WTC11 (cell line): Measurements from ENCODE around the gene IFITM10. TPM values are rescaled to one million over a fixed set of nuclear protein-coding genes. Genes with fewer than 3 reads are reported as not detected.

Experiments
- ATAC-seq: fragments of 200-7000 bp; cut with Tn5 transposase; 2 replicates; pipeline ENCODE4 v1.10.0; 2021; ENCODE audit warnings: mild to moderate bottlenecking, moderate library complexity
- CTCF ChIA-PET: fragments of 300-600 bp; sonication (Branson Sonifier 250); formaldehyde crosslinking; loops from one replicate; lab custom pipeline; 2021; ENCODE audit warnings: antibody characterized with exemption; lab: Charles Lee
- POLR2A ChIA-PET: fragments of 350-600 bp; sonication (Branson Sonifier 250); formaldehyde crosslinking; loops from one replicate; lab custom pipeline; 2021; ENCODE audit warnings: antibody characterized with exemption; lab: Charles Lee
- DNase-seq: peaks from one replicate; pipeline ENCODE4 v3.0.0; 2021; ENCODE audit warnings: low spot score
- H3K27ac Mint-ChIP-seq: 2 replicates; pipeline ENCODE4 v1.8.0; 2021; ENCODE audit warnings: mixed read lengths
- H3K27me3 Mint-ChIP-seq: 2 replicates; pipeline ENCODE4 v1.8.0; 2021; ENCODE audit warnings: low read depth, mild to moderate bottlenecking, moderate library complexity, mixed read lengths
- H3K36me3 Mint-ChIP-seq: 2 replicates; pipeline ENCODE4 v1.8.0; 2021; ENCODE audit warnings: mixed read lengths
- H3K4me1 Mint-ChIP-seq: 2 replicates; pipeline ENCODE4 v1.8.0; 2022; ENCODE audit warnings: mixed read lengths
- H3K4me3 Mint-ChIP-seq: 2 replicates; pipeline ENCODE4 v1.8.0; 2021; ENCODE audit warnings: mild to moderate bottlenecking, moderate library complexity, mixed read lengths
- H3K9me3 Mint-ChIP-seq: 2 replicates; pipeline ENCODE4 v1.8.0; 2021; ENCODE audit warnings: mixed read lengths
- GRHL2 ChIP-seq: fragments of 250-450 bp; sonication (Bioruptor Pico); IDR thresholded peaks from 2 replicates; pipeline ENCODE4 v1.8.0; 2022; ENCODE audit warnings: mild to moderate bottlenecking, moderate library complexity; ENCODE audit not compliant: insufficient replicate concordance, severe bottlenecking
- IRF2 ChIP-seq: sonication (generic); formaldehyde crosslinking; IDR thresholded peaks from 2 replicates; pipeline ENCODE4 v1.8.0; 2022; ENCODE audit warnings: low read depth, missing genetic modification reagents, borderline replicate concordance
- JUN ChIP-seq: sonication (generic); formaldehyde crosslinking; IDR thresholded peaks from 2 replicates; pipeline ENCODE4 v1.8.0; 2023; ENCODE audit warnings: mild to moderate bottlenecking, missing genetic modification reagents
- MXD4 ChIP-seq: fragments of 250-450 bp; sonication (Bioruptor Pico); IDR thresholded peaks from 2 replicates; pipeline ENCODE4 v1.8.0; 2021; ENCODE audit warnings: mild to moderate bottlenecking, moderate library complexity, borderline replicate concordance
- NR1H2 ChIP-seq: sonication (generic); formaldehyde crosslinking; IDR thresholded peaks from 2 replicates; pipeline ENCODE4 v1.9.0; 2021; ENCODE audit warnings: mild to moderate bottlenecking, moderate library complexity, missing genetic modification reagents
- NR2C2 ChIP-seq: sonication (generic); formaldehyde crosslinking; IDR thresholded peaks from 2 replicates; pipeline ENCODE4 v1.8.0; 2022; ENCODE audit warnings: mild to moderate bottlenecking, missing genetic modification reagents
- RORB ChIP-seq: fragments of 250-450 bp; sonication (Bioruptor Pico); IDR thresholded peaks from 2 replicates; pipeline ENCODE4 v1.9.0; 2021; ENCODE audit warnings: mild to moderate bottlenecking
- SOX15 ChIP-seq: fragments of 250-450 bp; sonication (Bioruptor Pico); IDR thresholded peaks from 2 replicates; pipeline ENCODE4 v1.9.0; 2021; ENCODE audit warnings: mild to moderate bottlenecking
- SP1 ChIP-seq: sonication (generic); formaldehyde crosslinking; conservative IDR thresholded peaks from 2 replicates; pipeline ENCODE4 v1.8.1; 2022; ENCODE audit warnings: missing genetic modification reagents
- ZBTB21 ChIP-seq: sonication (generic); formaldehyde crosslinking; IDR thresholded peaks from 2 replicates; pipeline ENCODE4 v1.8.1; 2023; ENCODE audit warnings: mild to moderate bottlenecking, missing genetic modification reagents, borderline replicate concordance
- ZNF232 ChIP-seq: sonication (generic); formaldehyde crosslinking; IDR thresholded peaks from 2 replicates; pipeline ENCODE4 v1.8.0; 2022; ENCODE audit warnings: mild to moderate bottlenecking, missing genetic modification reagents
- ZNF263 ChIP-seq: sonication (generic); formaldehyde crosslinking; IDR thresholded peaks from 2 replicates; pipeline ENCODE4 v1.8.1; 2022; ENCODE audit warnings: low read depth, mild to moderate bottlenecking, moderate library complexity, missing genetic modification reagents
- total RNA-seq: library from RNA; stranded (reverse); gene quantifications from 3 replicates; pipeline ENCODE4 v1.2.3, GENCODE V29; 2021
- TF ChIP-seq, protein P1 (sequence below): sonication (generic); formaldehyde crosslinking; IDR thresholded peaks from 2 replicates; pipeline ENCODE4 v1.8.1; 2023; ENCODE audit warnings: mild to moderate bottlenecking, missing genetic modification reagents, moderate library complexity
- TF ChIP-seq, protein P2 (sequence below): sonication (generic); formaldehyde crosslinking; IDR thresholded peaks from 2 replicates; pipeline ENCODE4 v1.8.1; 2023; ENCODE audit warnings: mild to moderate bottlenecking, missing genetic modification reagents
- TF ChIP-seq, protein P3 (sequence below): sonication (generic); formaldehyde crosslinking; IDR thresholded peaks from 2 replicates; pipeline ENCODE4 v1.8.0; 2023; ENCODE audit warnings: missing genetic modification reagents
- TF ChIP-seq, protein P4 (sequence below): fragments of 250-450 bp; sonication (Bioruptor Pico); IDR thresholded peaks from 2 replicates; pipeline ENCODE4 v1.8.0; 2021; ENCODE audit warnings: mild to moderate bottlenecking
- TF ChIP-seq, protein P5 (sequence below): sonication (generic); formaldehyde crosslinking; IDR thresholded peaks from 2 replicates; pipeline ENCODE4 v1.8.1; 2022; ENCODE audit warnings: low read depth, mild to moderate bottlenecking, moderate library complexity, missing genetic modification reagents, borderline replicate concordance
- TF ChIP-seq, protein P6 (sequence below): fragments of 250-450 bp; sonication (Bioruptor Pico); conservative IDR thresholded peaks from 2 replicates; pipeline ENCODE4 v1.9.0; 2021; ENCODE audit warnings: mild to moderate bottlenecking
- TF ChIP-seq, protein P7 (sequence below): fragments of 250-450 bp; sonication (Bioruptor Pico); IDR thresholded peaks from 2 replicates; pipeline ENCODE4 v1.9.0; 2021; ENCODE audit warnings: mild to moderate bottlenecking

Gene IFITM10
- total RNA-seq, 1 experiment from 2014 or later, result 1.7 TPM

DNA sequence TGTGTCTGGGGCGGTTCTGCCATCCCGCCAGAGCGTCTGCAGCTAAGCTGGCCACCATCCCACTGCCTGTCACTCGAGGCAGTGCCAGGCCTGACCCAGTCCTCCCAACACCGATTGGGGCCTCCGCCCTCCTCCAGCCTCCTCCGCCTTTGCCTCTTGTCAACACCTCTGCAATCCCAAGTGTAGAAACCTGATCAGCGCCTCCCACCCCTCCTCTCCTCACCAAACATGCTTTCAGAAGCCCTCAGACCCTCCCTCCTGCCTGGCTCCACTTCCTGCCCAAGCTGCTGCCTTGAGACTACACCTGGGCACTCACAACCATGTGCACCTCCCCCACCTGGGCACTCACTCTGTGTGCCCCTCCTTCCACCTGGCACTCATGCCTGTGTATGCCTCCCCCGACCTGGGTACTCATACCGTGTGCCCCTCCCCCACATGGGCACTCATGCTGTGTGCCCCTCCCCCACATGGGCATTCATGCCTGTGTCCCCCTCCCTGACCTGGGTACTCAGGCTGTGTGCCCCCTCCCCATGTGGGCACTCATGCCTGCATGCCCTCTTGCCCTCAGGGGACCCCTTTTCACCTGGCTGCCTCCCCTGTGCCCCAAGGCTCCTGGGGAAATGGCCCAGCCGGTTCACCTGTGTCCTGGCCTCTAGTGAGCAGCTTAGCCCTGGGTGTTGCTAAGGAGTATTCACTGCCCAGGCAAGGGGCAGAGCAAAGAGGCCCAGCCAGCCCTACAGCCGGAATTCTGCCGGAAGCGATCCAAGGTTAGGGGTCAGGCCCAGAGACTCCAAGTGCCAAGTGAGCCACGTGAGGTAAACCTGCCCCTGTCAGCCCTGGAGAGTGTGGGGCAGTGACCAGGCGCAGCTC, 5.5 kb upstream of the IFITM10 start:
- Mint-ChIP-seq H3K27me3 (no peaks in the 10 kb centered on the region), H3K9me3 (no peaks in the 10 kb centered on the region), H3K27ac (no peak overlapping the region), H3K36me3 (no peaks in the 10 kb centered on the region), H3K4me1 (no peaks in the 10 kb centered on the region), H3K4me3 (no peak overlapping the region)
- POLR2A ChIA-PET, result interaction anchor here (0.8 kb wide), 1 partner anchor 11 kb away, joined by 3 read pairs; no protein-coding TSS in a partner anchor
- TF ChIP-seq, protein P1, sequence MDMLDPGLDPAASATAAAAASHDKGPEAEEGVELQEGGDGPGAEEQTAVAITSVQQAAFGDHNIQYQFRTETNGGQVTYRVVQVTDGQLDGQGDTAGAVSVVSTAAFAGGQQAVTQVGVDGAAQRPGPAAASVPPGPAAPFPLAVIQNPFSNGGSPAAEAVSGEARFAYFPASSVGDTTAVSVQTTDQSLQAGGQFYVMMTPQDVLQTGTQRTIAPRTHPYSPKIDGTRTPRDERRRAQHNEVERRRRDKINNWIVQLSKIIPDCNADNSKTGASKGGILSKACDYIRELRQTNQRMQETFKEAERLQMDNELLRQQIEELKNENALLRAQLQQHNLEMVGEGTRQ, result no peak
- TF ChIP-seq JUN (CRISPR knock-in tag), result no peak
- TF ChIP-seq, protein P2, sequence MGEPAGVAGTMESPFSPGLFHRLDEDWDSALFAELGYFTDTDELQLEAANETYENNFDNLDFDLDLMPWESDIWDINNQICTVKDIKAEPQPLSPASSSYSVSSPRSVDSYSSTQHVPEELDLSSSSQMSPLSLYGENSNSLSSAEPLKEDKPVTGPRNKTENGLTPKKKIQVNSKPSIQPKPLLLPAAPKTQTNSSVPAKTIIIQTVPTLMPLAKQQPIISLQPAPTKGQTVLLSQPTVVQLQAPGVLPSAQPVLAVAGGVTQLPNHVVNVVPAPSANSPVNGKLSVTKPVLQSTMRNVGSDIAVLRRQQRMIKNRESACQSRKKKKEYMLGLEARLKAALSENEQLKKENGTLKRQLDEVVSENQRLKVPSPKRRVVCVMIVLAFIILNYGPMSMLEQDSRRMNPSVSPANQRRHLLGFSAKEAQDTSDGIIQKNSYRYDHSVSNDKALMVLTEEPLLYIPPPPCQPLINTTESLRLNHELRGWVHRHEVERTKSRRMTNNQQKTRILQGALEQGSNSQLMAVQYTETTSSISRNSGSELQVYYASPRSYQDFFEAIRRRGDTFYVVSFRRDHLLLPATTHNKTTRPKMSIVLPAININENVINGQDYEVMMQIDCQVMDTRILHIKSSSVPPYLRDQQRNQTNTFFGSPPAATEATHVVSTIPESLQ (CRISPR knock-in tag), result no peak
- no peak for TF ChIP-seq SOX15
- TF ChIP-seq NR2C2 (CRISPR knock-in tag), result no peak
- no peak for TF ChIP-seq GRHL2
- no peak for TF ChIP-seq SP1
- TF ChIP-seq, protein P3, sequence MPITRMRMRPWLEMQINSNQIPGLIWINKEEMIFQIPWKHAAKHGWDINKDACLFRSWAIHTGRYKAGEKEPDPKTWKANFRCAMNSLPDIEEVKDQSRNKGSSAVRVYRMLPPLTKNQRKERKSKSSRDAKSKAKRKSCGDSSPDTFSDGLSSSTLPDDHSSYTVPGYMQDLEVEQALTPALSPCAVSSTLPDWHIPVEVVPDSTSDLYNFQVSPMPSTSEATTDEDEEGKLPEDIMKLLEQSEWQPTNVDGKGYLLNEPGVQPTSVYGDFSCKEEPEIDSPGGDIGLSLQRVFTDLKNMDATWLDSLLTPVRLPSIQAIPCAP (CRISPR knock-in tag), result no peak
- TF ChIP-seq, protein P4, sequence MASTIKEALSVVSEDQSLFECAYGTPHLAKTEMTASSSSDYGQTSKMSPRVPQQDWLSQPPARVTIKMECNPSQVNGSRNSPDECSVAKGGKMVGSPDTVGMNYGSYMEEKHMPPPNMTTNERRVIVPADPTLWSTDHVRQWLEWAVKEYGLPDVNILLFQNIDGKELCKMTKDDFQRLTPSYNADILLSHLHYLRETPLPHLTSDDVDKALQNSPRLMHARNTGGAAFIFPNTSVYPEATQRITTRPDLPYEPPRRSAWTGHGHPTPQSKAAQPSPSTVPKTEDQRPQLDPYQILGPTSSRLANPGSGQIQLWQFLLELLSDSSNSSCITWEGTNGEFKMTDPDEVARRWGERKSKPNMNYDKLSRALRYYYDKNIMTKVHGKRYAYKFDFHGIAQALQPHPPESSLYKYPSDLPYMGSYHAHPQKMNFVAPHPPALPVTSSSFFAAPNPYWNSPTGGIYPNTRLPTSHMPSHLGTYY (CRISPR knock-in tag), result no peak
- TF ChIP-seq RORB, result no peak
- TF ChIP-seq IRF2, result no peak
- no peak for TF ChIP-seq ZNF263 (CRISPR knock-in tag)
- no peak for TF ChIP-seq ZBTB21
- CTCF ChIA-PET, result interaction anchor here (2.1 kb wide), 1 partner anchor 62 kb away, joined by 5 read pairs; no protein-coding TSS in a partner anchor
- no peak for DNase-seq
- ATAC-seq, result no peak

DNA sequence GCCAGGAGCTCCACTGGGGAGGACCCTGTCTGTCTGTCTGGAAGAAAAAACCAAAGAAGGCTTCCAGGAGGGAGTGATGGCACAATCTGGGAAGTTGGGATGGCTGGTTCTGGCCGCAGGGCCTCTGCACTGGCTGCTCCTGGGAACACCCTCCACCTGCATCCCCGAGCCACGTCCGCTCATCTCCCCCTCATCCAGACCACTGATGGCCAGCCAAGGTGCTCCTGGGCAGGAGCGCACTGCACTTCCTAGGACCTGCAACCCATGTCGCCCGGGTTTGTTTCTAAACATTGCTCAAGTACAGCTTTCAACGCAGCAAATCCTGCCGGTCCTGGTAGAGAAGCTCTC, 4.9 kb upstream of the IFITM10 start:
- H3K4me3 Mint-ChIP-seq, result no peak overlapping the region
- TF ChIP-seq NR1H2 (CRISPR knock-in tag) (no peak), ZNF232 (CRISPR knock-in tag) (no peak), MXD4 (CRISPR knock-in tag) (no peak)
- TF ChIP-seq, protein P5, sequence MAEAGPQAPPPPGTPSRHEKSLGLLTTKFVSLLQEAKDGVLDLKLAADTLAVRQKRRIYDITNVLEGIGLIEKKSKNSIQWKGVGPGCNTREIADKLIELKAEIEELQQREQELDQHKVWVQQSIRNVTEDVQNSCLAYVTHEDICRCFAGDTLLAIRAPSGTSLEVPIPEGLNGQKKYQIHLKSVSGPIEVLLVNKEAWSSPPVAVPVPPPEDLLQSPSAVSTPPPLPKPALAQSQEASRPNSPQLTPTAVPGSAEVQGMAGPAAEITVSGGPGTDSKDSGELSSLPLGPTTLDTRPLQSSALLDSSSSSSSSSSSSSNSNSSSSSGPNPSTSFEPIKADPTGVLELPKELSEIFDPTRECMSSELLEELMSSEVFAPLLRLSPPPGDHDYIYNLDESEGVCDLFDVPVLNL (CRISPR knock-in tag), result no peak
- TF ChIP-seq, protein P6, sequence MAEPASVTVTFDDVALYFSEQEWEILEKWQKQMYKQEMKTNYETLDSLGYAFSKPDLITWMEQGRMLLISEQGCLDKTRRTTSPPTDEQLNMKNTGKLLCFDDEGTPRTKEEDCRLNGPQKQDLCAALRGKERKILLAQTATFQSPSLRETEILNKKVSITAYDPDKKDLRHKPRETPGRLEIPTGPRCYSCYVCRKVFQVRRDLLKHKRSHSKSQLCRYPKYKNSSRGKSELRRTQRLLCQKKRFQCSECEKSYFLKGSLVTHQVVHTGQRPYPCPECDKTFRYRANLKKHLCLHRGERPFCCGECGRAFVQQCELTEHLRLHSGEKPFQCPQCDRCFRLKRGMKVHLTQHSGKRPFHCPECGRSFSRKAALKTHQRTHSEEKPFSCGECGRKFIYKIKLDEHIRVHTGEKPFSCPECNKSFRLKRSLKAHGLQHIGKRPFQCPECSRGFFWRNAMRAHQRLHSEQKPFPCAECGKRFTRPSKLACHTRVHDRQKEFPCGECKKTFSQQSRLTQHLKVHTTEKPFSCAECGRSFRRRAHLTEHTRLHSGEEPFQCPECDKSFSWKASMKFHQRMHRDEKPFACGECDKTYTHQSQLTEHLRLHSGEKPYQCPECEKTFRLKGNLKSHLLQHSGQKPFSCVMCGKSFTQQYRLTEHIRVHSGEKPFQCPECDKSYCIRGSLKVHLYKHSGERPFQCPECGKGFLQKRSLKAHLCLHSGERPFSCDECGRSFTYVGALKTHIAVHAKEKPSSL, result no peak
- TF ChIP-seq, protein P7, sequence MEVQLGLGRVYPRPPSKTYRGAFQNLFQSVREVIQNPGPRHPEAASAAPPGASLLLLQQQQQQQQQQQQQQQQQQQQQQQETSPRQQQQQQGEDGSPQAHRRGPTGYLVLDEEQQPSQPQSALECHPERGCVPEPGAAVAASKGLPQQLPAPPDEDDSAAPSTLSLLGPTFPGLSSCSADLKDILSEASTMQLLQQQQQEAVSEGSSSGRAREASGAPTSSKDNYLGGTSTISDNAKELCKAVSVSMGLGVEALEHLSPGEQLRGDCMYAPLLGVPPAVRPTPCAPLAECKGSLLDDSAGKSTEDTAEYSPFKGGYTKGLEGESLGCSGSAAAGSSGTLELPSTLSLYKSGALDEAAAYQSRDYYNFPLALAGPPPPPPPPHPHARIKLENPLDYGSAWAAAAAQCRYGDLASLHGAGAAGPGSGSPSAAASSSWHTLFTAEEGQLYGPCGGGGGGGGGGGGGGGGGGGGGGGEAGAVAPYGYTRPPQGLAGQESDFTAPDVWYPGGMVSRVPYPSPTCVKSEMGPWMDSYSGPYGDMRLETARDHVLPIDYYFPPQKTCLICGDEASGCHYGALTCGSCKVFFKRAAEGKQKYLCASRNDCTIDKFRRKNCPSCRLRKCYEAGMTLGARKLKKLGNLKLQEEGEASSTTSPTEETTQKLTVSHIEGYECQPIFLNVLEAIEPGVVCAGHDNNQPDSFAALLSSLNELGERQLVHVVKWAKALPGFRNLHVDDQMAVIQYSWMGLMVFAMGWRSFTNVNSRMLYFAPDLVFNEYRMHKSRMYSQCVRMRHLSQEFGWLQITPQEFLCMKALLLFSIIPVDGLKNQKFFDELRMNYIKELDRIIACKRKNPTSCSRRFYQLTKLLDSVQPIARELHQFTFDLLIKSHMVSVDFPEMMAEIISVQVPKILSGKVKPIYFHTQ (CRISPR knock-in tag), result no peak
- DNase-seq, result no peak
- CTCF ChIA-PET, result interaction anchor here (2.1 kb wide), 1 partner anchor 61 kb away, joined by 5 read pairs; no protein-coding TSS in a partner anchor
- peaks cover 3% of the 10 kb centered on the region for H3K27me3 Mint-ChIP-seq
- no peak for ATAC-seq
- no peaks in the 10 kb centered on the region for H3K36me3 Mint-ChIP-seq
- POLR2A ChIA-PET, result no interaction called here
- no peaks in the 10 kb centered on the region for H3K9me3 Mint-ChIP-seq
- H3K27ac Mint-ChIP-seq, result no peak overlapping the region
- peaks cover 4% of the 10 kb centered on the region for H3K4me1 Mint-ChIP-seq
